Psoas muscle (tissue), 8 donors: Measurements from ENCODE around the gene GOLGB1. TPM values are rescaled to one million over a fixed set of nuclear protein-coding genes. Genes with fewer than 3 reads are reported as not detected.
A peak's percentile ranks its signal among the peaks of the same experiment; 100 is the strongest.

Experiments used
- ATAC-seq, 4 donors: fragments of 200-7000 bp; cut with Tn5 transposase; one replicate each; pipeline ENCODE4 v1.9.1; 2020; ENCODE audit warnings: moderate library complexity in 3 of 4, mild to moderate bottlenecking in 2 of 4
- DNase-seq, 2 donors: peaks; one replicate each; pipeline ENCODE4 v3.0.0-alpha.2; 2020
- H3K27ac ChIP-seq: fragments of 200-600 bp; one replicate; pipeline ENCODE4 v1.8.0; 2022
- H3K27me3 ChIP-seq, 3 donors: fragments of 200-600 bp in 1 of 3; one replicate each; pipeline versions ENCODE4 v1.6.1 to v1.8.0; 2013 to 2022; ENCODE audit warnings: low read length in 2 of 3, mild to moderate bottlenecking in 2 of 3, moderate library complexity in 1 of 3; ENCODE audit not compliant: insufficient read depth in 3 of 3
- H3K36me3 ChIP-seq, 2 donors: fragments of 200-600 bp in 1 of 2; one replicate each; pipeline versions ENCODE4 v1.6.1 to v1.8.0; 2013 to 2022; ENCODE audit warnings: low read depth in 1 of 2, mild to moderate bottlenecking in 1 of 2, moderate library complexity in 1 of 2; ENCODE audit not compliant: insufficient read depth in 1 of 2
- H3K4me1 ChIP-seq: fragments of 200-600 bp; one replicate; pipeline ENCODE4 v1.8.0; 2022
- H3K4me3 ChIP-seq: fragments of 200-600 bp; one replicate; pipeline ENCODE4 v1.8.0; 2022; ENCODE audit warnings: mild to moderate bottlenecking
- H3K9me3 ChIP-seq: fragments of 200-600 bp; one replicate; pipeline ENCODE4 v1.8.0; 2022
- WGBS, 3 donors: extraction: QIAGEN DNeasy Blood & Tissue Kit; methylation state at CpG; one replicate each; pipeline versions ENCODE4 v1.1.6 to v1.1.7; 2013; 5-methylcytosine and 5-hydroxymethylcytosine counted together
- intact Hi-C, 2 donors: fragments of 100-400 bp; cut with DNase I; formaldehyde crosslinking; loops; one replicate each; pipeline versions ENCODE4 v1.11.0 to v1.14.2; 2022
- long read RNA-seq, 2 donors: library from polyadenylated mRNA; unstranded; transcript quantifications; one replicate each; pipeline ENCODE4 v2.0.0, GENCODE V29; 2021
- polyA plus RNA-seq, 3 donors: library from polyadenylated mRNA; stranded (reverse); fragments of 200-250 nt; gene quantifications; one replicate each; pipeline ENCODE4 v1.2.3, GENCODE V29; 2013
- total RNA-seq, 4 donors: library from RNA; stranded (reverse); fragmentation: NEBNext Ultra II Directional in 2 of 4; extraction: Animal tissue kit (Norgen Biotek cat#: 25700) in 2 of 4; gene quantifications; one replicate each; pipeline versions ENCODE4 v1.2.1 to v1.2.4, GENCODE V29; 2021 to 2023
- TF ChIP-seq, protein P1 (sequence below): fragments of 200-600 bp; IDR thresholded peaks from one replicate; pipeline ENCODE4 v1.8.0; 2022; ENCODE audit warnings: antibody characterized with exemption
- donor health status: healthy with polysubstance abuse.
- donor health status: DM: no; HTN: no; CAD: no; lungs with moderate emphysema.
- donor health status: Bipolar disorder and iron deficiency.
- donor health status: healthy.
- donor health status: DM: yes; HTN: yes; CAD: no.
- donor health status: DM: no; HTN: no; CAD: no.
- donor health status: DM: no; HTN: no; CAD: no.
- donor health status: DM: yes; HTN: yes; CAD: no.

The GOLGB1 gene
- total RNA-seq (10 to 100 TPM; 20.6 to 30.7 (median 23.6) TPM), polyA plus RNA-seq (10 to 100 TPM in 1 of 3 donors, 1 to 10 TPM in 2; 7.5 to 16.1 (median 7.7) TPM)
- long read RNA-seq, donor 1, full-length matches to known transcripts = 2 of 40 reads
- long read RNA-seq, donor 1, partial matches to known transcripts = 29 of 40 reads
- long read RNA-seq, donor 1, other reads (novel, unspliced or antisense) = 9 of 40 reads
- long read RNA-seq, donor 2, full-length matches to known transcripts = 3 of 42 reads
- long read RNA-seq, donor 2, partial matches to known transcripts = 25 of 42 reads
- long read RNA-seq, donor 2, other reads (novel, unspliced or antisense) = 14 of 42 reads

DNA sequence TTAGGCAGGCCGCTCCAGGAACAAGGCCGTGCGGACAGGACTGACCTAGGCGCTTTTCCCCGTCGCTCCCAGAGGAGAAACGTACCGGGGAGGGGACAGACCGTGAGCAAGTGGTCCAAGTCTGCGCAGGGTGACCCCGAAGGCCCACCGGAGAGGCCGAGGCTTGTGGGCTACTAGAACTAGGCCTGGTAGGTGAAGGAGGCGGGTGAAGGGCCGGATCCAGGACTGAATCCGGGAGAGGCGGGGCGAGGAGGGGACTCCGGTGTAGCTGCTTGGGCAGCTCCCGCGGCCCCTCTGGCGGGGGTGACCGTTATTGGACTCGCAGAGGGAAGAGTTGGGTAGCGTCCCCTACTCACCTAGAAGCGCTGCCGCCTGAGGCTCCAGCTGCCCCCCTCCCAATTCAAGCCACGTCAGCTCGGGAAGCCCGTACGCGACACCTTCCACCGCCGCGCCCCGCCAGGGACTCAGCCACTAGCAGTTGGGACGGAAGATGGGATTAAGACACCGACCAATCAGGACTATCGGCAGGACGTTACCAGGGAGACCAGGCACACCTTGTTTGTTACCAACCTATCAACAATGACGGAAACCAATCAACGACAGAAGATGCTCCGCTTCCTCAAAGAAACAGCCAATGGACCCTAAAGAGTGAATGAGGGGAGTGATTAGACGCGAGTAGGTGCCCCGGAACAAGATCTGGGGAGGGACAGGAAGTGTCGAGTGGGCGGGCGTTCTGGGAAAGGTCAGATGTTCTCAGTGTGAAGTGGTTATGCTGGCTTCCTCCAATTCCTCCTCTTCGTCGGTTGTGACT lies at the start of gene GOLGB1:
Gene GOLGB1, minus strand, starts transcription at position 466 of the 811 bp plus-strand sequence. CDS start 18,770 bp downstream, outside the sequence.
- ATAC-seq = peak; percentile 98
- peak within 1 kb of the TSS; percentile 97 for H3K4me3 ChIP-seq
- peaks cover 22% of the 10 kb centered on the region for H3K4me1 ChIP-seq
- WGBS, 3 donors = 0% methylated on average over 46 to 51 of the region's 51 CpGs
- no peaks in the 10 kb centered on the region for H3K9me3 ChIP-seq
- no peaks in the 10 kb centered on the region for H3K27me3 ChIP-seq
- no peaks in the 10 kb centered on the region for H3K36me3 ChIP-seq
- intact Hi-C loops = loop anchor here in 1 of 2 donors (5.0 kb wide), 1 partner anchor 83 kb away; no protein-coding TSS in a partner anchor
- DNase-seq = peak; percentile 93 to 95
- H3K27ac ChIP-seq = peak within 1 kb of the TSS; percentile 98
- TF ChIP-seq, protein P1, sequence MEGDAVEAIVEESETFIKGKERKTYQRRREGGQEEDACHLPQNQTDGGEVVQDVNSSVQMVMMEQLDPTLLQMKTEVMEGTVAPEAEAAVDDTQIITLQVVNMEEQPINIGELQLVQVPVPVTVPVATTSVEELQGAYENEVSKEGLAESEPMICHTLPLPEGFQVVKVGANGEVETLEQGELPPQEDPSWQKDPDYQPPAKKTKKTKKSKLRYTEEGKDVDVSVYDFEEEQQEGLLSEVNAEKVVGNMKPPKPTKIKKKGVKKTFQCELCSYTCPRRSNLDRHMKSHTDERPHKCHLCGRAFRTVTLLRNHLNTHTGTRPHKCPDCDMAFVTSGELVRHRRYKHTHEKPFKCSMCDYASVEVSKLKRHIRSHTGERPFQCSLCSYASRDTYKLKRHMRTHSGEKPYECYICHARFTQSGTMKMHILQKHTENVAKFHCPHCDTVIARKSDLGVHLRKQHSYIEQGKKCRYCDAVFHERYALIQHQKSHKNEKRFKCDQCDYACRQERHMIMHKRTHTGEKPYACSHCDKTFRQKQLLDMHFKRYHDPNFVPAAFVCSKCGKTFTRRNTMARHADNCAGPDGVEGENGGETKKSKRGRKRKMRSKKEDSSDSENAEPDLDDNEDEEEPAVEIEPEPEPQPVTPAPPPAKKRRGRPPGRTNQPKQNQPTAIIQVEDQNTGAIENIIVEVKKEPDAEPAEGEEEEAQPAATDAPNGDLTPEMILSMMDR = no peak

- H3K27ac ChIP-seq = no peak overlapping the region
- H3K4me1 ChIP-seq = no peaks in the 10 kb centered on the region
- ATAC-seq (no peak), DNase-seq (no peak)
- no peaks in the 10 kb centered on the region for H3K9me3 ChIP-seq
- intact Hi-C loops = no loop called here
- no peak overlapping the region for H3K4me3 ChIP-seq
- peaks cover 0 to 48% of the 10 kb centered on the region in 2 donors for H3K36me3 ChIP-seq
- no peaks in the 10 kb centered on the region for H3K27me3 ChIP-seq
- WGBS, 3 donors = 46 to 71% (median 64%) methylated on average over 1 of the region's 1 CpG
- TF ChIP-seq, protein P1 = no peak
These were observed 47.4 kb upstream of the GOLGB1 start for GRCh38 chr3:121796970-121797369.

- no peak for ATAC-seq
- no peak for DNase-seq
- TF ChIP-seq, protein P1 = no peak
- H3K4me1 ChIP-seq = no peaks in the 10 kb centered on the region
- no peak overlapping the region for H3K27ac ChIP-seq
- intact Hi-C loops = no loop called here
- no peak overlapping the region for H3K4me3 ChIP-seq
- H3K27me3 ChIP-seq = no peaks in the 10 kb centered on the region
- peaks cover 0 to 63% of the 10 kb centered on the region in 2 donors for H3K36me3 ChIP-seq
- H3K9me3 ChIP-seq = no peaks in the 10 kb centered on the region
- 89 to 98% (median 92%) methylated on average over 2 of the region's 2 CpGs for WGBS, 3 donors
These were observed 44.9 kb upstream of the GOLGB1 start for GRCh38 chr3:121794264-121794983.

- Histone ChIP-seq H3K36me3 (peaks cover 3 to 75% of the 10 kb centered on the region in 2 donors), H3K4me3 (no peak overlapping the region), H3K9me3 (no peaks in the 10 kb centered on the region), H3K27ac (no peak overlapping the region), H3K27me3 (no peaks in the 10 kb centered on the region), H3K4me1 (no peaks in the 10 kb centered on the region)
- TF ChIP-seq, protein P1 = no peak
- DNase-seq (no peak), ATAC-seq (no peak)
- WGBS, 3 donors = 96 to 97% (median 96%) methylated on average over 3 of the region's 3 CpGs
- intact Hi-C loops = no loop called here
These were observed 43.5 kb upstream of the GOLGB1 start for GRCh38 chr3:121793078-121793477.
